Measurements from ENCODE around the gene LPAR2.

The LPAR2 gene

GRCh38 chr19:19651076-19651475 is 23.1 kb upstream of the LPAR2 start:
- no peak for DNase-seq (ENCODE audit: low spot score)
- no peak for TF ChIP-seq CTCF (IDR thresholded peaks at IDR 0.05; ENCODE audit: extremely low read depth, missing control alignments)

- no peak for TF ChIP-seq CTCF (IDR thresholded peaks at IDR 0.05; ENCODE audit: extremely low read depth, missing control alignments)
- DNase-seq (ENCODE audit: low spot score) = no peak
Observed at GRCh38 chr19:19650331-19650730, 22.3 kb upstream of the LPAR2 start.

DNA sequence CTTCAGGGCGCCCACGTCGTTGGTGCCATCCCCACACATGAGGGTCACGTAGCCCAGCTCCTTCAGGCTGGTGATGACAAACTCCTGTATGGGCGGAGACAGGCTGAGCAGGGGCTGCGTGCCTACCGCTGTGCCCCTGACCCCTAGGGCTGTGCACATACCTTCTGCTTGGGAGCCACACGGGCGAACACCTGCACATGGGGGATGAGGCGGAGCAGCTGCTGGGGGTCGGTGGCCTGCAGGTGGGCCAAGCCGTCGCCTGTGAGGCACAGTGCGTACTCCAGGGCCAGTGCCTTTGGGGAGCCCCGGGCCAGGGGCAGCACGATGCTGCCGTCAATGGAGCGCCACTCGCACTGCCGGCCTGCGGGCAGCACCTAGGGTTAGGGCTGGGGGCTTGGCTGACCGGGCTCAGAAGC is 21.6 kb upstream of the LPAR2 start:
- no peak for TF ChIP-seq CTCF (IDR thresholded peaks at IDR 0.05; ENCODE audit: extremely low read depth, missing control alignments)
- no peak for DNase-seq (ENCODE audit: low spot score)

DNA sequence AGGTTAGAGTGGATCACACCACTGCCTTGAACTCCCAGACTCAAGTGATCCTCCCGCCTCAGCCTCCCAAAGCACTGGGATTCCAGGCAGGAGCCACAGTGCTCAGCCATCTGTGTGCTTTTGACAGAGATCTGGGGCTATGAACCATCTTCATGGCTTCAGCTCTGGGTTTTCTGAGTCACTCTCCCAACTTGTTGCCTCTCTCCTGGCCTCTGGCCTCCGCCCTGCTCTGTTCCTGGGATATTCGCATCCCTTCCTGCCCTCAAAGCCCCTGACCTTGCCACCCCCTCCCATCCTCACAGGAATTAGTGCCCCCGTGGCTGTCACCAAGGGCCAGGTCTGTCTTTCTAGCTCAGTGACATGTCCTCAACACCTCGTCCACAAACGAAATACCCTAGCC is 21.1 kb upstream of the LPAR2 start:
- no peak for DNase-seq (ENCODE audit: low spot score)
- no peak for TF ChIP-seq CTCF (IDR thresholded peaks at IDR 0.05; ENCODE audit: extremely low read depth, missing control alignments)

- TF ChIP-seq CTCF (IDR thresholded peaks at IDR 0.05; ENCODE audit: extremely low read depth, missing control alignments) = no peak
- DNase-seq (ENCODE audit: low spot score) = no peak
Observed at GRCh38 chr19:19647037-19647835, 19.2 kb upstream of the LPAR2 start.

DNA sequence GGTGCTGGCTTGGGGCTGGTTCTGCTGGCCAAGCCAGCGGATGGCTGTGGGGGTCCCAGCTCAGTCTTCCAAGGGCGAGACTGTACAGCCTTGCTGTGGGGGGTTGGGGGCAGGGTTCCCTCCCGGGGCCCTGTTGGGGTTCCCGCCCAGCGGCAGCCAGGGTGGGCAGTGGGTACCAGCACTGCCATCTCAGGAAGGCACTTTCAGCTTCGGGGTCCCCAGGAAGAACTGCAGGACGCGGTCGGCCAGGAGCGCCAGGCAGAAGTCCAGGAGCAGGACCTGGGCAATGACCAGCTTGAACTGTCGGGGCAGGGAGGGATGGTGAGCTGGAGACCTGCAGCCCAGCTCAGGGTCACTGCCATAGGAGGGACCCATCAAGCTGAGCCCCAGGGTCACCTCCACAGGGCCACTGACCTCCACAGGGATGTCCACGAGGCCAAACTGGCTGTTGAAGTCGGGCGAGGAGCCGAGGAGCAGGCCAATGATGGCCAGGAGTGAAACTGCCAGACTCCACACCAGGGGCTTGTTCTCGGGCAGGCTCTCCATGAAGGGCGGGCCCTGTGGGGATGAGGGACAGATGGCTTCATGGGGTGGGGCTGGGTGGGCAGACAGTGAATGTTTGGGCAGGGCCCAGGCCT is 17.3 kb upstream of the LPAR2 start:
- TF ChIP-seq CTCF (IDR thresholded peaks at IDR 0.05; ENCODE audit: extremely low read depth, missing control alignments) = no peak
- DNase-seq (ENCODE audit: low spot score) = no peak

DNA sequence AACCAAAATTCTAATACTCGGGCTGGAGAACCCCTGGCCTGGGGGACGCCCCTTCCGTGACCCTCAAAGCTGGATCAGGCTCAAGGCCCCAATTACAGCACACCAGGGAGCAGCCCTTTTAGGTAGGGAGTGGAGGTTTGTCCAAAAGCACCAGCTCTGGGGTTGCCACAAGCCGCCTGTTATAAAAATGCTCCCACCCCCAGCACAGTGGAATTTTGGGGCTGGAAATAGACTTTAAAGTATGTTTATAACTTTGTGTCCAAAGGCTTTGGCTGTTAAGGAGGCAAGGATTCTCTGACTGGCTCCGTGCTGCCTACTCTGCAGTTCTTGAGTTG is 16.0 kb upstream of the LPAR2 start:
- TF ChIP-seq CTCF (IDR thresholded peaks at IDR 0.05; ENCODE audit: extremely low read depth, missing control alignments) = no peak
- DNase-seq (ENCODE audit: low spot score) = no peak
